GM18867 (cell line): ENCODE measurements around the gene MASP2.
"Not testable (repeated sequence)": the region's sequence is repeated elsewhere in the genome, so short reads cannot be mapped to it uniquely, and the experiment has no call there.

Source experiments
- ATAC-seq: cut with Tn5 transposase; IDR thresholded peaks from one replicate; pipeline ENCODE4 v1.9.1; 2021; ENCODE audit warnings: mild to moderate bottlenecking, moderate library complexity; ENCODE audit not compliant: unreplicated experiment

Gene MASP2

DNA sequence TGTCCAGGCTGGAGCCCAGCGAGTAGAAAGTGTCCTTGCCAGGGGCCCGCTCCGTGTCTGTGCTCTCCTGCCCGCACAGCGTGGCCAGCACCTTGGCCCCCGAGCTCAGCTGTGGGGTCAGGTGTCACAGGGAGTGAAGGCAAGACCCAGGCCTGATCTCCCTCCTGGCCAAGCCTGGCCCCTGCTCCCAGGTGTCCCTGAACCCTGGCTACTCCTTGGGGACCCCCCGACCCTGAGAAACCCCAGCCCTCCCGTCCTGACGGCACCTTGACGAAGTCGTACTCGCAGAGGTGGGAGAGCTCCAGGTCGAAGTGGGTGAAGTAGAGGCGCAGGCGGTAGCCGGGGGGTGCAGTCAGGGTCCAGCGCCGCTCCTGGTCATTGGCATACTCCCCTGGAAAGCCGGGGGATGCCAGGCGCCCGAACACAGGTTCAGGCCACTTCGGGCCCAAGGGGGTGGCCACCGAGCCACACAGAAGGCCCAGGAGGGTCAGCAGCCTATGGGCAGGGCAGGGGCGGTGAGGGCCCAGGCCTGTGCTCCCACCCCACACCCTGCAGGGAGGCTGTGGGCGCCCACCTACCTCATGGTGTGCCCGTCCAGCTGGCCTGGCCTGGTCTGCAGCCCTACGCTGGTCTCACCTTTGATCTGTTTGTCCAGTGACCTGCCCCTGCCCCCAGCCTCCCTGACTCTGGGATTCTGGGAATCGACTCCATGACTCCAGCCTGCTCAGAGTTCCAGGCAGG lies at the start of gene MASP2:
TSS of gene MASP2 (minus strand) at position 615 of the 741 bp plus-strand sequence. CDS start at position 583, 32 bp downstream.
- ATAC-seq, result no peak

DNA sequence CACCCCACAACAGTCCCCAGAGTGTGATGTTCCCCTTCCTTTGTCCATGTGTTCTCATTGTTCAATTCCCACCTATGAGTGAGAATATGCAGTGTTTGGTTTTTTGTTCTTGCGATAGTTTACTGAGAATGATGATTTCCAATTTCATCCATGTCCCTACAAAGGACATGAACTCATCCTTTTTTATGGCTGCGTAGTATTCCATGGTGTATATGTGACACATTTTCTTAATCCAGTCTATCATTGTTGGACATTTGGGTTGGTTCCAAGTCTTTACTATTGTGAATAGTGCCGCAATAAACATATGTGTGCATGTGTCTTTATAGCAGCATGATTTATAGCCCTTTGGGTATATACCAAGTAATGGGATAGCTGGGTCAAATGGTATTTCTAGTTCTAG lies 36.7 kb upstream of the MASP2 start:
- ATAC-seq, result not testable (repeated sequence)

DNA sequence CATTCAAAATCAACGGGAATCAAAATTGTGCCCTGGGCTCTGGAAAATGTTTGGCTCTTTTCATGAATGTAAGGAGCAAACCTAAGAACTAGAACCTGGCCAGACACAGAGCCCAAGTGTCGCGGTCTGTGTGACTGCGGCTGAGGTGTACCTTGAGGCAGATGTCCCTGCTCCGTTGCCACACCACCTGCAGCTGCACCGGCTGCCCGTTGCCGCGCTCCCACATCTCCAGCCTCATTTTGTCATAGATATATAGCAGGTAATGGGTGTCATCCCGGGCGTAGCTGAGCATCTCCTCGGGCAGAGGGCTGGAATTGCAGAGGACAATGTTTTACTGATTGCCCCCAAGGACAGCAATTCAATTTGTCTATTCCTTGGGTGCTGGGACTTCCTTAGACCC lies 33.9 kb upstream of the MASP2 start:
- no peak for ATAC-seq

DNA sequence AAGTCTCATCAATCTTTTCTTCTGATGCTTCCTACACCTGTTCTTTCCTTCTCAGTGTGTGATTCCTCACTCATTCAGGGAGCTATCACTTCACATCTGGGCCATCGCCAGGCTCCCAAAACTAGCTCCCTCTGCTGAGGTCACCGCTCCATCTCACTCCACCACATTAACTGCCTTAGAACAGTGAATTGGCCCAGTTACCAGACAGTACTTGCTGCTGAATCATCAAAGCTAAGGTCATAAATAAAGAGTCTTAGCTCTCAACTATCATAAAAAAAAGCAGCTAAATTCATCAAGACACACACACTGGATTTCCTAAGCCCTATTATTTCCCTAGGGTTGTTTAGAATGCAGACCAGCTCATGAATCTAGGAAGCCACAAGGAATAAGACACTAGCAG lies 31.6 kb upstream of the MASP2 start:
- ATAC-seq, result no peak

DNA sequence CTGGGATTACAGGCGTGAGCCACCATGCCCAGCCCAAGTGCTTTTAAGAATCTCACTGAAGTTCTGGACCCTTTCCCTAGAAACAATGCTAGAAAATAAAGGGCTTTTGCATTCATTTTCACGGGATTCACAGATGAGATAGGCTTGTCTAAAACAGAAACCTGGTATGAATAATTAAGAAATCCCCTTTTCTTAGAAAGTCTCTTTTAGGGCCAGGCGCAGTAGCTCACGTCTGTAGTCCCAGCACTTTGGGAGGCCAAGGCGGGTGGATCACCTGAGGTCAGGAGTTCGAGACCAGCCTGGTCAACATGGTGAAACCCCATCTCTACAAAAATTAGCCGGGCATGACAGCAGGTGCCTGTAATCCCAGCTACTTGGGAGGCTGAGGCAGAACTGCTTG lies 26.4 kb upstream of the MASP2 start:
- ATAC-seq, result not testable (repeated sequence)

DNA sequence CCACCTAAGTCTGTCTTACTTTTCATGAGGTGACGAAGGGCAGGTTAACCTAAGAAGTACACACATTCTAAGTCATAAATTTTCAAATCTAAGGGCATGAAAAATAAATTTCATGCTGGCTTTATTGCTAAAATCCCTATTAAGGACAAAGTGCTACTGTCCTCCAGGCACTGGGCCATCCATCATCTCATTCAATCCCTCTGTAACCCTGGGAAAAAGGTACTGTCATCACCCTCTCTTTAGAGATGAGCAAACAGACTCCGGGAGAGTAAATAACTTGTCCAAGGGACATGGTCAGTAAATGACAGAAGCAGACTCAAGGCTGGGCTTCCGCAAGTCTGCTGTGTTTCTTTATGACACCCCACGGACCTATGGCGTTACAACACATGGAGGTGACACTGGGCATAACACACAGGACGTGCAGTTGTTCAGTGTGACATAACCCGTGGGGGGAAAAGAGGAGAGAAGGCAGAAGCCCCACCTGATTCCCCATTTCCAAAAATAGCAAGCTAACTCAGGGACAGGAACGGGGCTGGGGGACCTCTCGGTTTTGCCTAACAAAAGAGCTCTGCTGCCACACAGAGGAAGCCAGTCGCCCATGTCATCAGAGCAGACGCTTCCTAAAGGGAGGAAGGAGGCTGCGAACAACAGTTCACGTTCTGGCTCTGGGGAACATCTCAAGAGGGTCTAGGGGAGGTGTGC lies 25.3 kb upstream of the MASP2 start:
- ATAC-seq, result no peak

DNA sequence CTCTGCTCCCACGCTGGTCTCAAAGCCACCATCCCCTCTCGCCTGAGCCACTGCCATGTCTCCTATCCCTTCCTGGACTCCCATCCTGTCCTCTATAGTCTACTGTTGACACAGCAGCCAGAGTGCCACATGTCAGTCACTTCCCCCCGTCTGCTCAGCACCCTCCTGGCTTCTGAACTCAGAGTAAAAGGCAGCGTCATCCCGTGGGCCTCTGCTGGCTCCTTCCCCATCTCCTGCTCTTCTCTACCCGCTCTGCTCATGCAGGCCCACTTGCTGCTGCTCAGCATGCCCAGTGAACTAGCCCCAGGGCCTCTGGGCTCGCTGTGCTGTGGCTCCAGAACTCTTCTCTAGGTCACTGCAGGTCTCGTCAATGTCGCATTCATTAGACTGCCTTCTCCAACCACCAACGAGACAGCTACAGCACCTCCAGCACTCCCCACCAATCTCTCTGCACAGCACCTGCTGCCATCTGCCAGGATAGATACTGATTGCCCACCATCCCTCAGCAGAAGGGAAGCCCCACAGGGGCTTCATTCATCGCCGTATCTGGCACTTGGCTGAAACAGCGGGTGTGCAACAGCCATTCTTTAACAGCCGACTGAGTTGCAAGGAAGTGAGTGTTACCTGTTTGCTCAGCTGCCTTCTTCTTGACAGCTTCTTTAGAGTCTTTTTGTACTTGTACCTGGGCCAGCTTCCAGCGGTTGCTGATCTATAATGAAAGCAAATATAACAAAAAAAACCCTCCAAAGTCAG lies 24.6 kb upstream of the MASP2 start:
- no peak for ATAC-seq

DNA sequence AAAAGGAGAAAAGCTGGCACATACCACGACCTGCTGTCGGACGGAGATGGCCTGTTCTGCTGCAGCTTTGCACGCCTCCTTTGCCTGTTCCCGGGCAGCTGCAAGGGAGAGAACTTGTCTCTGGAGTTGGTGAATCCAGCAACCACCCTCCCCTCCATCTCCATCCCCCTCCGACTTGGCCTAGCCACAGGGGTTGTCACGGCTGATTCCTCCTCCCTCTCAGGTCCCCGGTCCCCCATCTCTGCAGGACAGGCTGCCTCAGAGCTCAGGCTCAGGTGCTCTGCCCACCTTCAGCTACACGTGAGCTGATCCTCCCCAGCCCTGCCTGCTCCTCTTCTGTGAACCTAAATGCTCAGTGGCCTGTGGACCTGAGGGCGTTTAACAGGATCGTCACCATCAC lies 23.8 kb upstream of the MASP2 start:
- ATAC-seq, result no peak

DNA sequence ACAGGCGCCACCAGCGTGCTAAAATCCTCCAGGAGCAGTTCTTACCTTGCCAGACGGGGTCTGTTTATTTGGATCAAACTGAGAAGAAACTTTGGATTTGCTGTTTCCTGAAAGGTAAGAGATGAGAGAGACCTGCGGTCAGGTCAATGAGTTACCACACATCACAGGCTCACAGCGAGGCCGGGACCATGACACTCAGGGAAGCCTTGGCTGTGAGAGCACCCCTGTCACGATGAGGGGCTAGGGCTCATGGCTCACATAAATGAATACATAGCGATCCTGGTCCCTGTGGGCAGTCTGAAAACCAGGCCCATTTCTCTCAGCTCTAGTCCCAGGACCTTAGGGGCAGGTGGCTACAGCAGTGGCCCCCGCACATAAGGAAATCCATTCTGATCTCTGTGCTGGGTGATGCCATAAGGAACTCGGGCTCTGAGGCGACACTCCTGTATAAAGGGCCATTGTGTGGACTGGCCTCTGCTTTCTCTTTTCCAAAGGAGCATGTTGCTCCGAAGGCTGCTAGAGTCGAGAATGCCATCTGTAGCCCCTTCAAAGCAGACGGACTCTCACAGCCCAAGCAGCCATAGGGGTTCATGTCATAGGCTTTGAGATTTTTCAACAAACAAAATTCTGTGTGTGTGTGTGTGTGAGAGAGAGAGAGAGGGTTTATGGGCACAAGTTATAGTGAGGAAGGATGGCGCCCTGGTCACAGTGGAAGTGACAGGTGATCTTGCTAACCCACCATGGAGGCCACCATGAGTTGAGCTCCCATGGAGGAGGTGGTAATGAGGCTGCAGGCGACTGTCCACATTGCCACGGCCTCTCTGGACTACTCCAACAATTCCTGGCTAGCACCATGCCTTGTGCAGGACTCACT lies 21.8 kb upstream of the MASP2 start:
- ATAC-seq, result no peak

DNA sequence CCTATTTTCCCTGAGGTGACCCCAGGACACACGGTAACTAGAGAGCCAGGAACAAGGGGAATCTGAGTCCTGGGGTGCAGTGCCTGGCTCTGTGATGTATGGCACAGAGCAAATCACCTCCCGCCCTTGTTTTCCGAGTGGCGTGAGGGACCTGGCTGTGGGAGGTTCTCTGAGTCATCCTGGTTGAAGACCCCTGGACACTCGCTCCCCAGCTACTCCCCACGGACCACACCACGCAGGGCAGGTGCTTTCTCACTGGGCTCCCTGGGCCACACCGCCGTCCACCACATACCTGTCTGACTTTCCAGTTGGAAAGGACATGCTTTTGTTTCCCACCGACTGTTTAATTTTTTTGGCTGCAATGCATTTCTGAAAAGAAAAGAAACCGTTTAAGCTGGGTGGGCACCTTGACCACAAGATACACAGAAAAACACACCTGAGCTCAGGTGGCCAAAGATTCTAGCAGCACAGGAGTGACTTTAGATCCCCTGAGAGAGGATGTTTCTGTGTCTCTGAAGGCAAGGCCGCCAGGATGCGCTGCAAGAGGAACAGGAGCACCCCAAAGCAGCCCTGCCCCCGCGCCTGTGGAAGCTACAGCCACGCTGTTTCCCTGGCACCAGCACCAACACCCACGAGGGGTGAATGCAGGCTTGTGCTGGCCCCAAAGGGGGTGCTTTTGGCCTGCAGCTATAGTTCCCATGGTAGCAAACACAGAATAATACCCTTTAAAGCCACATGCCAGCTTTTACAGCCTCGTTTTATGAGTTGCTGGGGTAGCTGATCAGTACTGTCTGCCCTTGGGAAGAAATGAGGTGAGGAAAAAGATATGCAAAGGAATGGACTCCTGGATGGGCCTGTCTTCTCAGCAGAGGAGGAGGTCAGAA lies 20.9 kb upstream of the MASP2 start:
- ATAC-seq, result no peak

DNA sequence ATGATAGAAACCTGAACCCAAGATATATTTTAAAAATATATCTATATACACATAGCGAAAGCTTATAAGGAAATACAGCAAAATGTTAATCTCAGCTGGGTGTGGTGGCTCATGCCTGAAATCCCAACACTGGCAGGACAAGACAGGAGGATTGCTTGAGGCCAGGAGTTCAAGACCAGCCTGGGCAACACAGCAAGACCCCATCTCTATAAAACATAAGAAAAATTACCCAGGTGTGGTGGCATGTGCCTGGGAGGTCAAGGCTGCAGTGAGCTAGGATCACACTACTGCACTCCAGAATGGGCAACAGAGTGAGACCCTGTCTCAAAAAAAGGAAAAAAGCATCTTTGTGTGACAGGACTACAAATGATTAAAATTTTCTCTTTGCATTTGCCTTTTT lies 18.8 kb upstream of the MASP2 start:
- ATAC-seq, result no peak

DNA sequence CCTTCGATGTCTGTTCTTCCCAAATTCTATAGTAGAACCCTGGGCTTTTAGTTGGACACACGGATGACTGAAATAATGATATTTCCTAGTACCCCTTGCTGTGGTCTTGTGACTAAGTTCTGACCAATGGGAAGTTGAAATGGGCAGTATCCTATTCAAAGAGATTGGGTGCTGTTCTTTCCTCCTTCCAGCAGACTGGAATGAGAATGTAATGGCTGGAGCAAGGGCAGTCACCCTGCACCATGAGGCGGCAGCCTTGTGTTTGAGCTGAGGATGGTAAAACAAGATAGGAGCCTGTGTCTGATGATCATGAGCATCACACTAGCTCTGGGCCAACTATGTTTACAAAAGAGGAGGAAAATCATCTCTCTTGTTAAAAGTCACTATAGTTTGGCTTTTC lies 17.9 kb upstream of the MASP2 start:
- no peak for ATAC-seq

DNA sequence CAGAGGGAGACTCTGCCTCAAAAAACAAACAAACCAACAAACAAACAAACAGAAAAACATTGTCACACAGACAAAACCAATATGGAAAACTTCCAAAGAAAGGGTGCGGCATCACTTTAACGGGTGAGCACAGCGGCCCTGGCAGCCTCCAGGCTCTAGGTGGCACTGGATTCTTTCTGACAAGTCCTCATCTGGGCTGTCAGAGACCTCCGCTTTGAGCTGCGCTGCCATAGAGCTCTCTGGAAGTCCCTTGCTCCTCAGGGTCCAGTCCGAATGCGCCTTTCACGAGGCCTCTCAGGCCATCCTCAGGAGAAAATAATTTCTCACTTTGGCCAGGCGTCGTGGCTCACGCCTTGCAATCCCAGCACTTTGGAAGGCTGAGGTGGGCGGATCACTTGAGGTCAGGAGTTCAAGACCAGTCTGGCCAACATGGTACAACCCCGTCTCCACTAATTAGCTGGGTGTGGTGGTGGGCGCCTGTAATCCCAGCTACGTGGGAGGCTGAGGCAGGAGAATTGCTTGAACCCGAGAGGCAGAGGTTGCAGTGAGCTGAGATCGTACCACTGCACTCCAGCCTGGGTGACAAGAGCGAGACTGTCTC lies 17.0 kb upstream of the MASP2 start:
- not testable (repeated sequence) for ATAC-seq

DNA sequence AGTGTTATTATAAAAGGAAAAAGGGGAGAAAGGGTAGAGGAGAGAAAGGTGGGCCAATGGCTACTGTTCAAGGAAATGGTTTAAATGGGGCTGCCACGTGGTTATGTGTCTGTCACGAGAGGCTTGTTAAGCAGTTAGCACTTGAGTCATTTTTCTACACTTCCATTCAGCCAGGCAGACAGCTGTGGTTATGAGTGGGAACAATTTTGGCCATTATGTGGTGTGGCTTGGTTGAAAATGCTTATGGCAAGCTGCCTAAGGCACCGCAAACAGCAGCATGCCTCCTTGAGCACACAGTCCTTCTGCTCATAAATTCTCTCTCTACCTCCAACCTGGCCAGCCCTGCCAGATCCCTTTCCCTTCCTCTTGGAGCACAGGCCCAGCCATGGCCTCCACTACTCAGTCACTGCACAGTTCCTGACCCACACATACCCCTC lies 15.9 kb upstream of the MASP2 start:
- peak; percentile 19 for ATAC-seq

DNA sequence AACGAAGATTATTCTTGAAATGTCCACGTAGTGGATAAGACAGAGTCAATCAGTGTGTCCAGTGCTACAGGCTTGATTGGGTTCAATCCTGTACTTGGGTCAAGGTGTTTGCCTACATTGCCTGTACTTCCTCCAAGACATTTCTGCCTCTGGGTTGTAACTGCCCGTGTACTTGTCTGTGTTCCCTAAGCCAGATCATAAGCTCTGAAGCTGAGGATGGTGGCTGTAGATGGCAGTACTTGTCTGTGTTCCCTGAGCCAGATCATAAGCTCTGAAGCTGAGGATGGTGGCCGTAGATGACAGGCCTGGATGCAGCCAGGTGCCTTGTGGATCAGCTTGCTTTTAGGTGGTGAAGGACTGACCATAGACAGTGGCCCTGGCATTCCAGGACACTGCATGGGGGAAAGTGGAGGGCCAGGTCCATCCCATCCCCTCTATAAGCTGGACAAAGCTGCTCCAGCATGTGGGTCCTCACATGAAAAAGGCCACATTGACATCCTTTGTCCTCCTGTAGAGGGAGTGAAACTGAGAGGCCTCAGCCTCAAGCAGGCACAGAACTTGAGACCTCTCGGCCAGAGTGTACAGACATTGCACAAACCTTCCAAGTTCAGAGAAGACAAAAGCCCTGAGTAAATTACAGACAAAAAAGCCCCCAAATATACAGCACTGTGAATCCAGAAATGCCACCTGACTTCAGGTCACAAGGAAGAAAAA lies 14.8 kb upstream of the MASP2 start:
- ATAC-seq, result no peak

DNA sequence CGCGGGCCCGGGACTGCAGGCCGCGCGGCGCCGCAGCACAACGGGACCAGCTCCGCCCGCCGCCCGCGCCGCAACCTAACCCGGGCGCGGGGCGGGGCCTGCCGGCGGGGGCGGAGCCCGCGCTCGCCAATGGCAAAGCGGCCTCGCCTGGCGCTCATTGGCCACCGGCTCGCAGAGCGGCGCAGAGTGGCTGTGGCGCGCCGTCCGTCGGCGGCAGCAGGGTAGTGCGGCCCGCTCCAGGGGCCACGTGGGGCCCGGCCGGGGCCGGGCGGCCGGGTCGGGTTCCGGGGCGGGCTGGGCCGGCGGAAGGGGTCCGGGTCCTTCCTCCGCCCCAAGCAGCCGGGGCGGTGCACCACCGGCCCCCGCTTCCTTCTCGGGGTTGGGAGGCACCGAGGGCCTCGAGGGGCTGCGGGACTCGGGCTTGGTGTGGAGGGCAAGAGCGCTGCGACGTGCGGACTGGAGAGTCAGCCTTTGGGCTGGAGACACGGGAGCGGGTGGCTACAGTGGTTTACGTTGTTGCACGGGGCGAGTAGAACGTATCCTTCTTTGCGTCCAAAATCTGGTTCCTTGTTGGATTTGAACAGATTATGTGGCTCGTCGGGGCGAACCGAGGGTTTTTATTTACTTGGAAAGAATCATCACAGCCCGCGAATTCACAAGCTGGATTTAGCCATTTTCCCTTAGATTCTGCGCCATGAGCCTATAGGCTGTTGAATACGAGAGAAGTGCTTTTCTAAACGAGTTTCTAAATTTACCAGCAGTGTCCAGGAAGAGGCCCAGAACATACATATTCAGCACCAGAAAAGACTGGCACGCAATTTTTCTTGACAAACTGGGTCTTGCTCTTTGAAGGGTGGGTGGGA lies 13.2 kb upstream of the MASP2 start, which contains the start of gene SRM:
TSS of gene SRM (minus strand) at position 51 of the 863 bp plus-strand sequence. CDS start 75 bp downstream, outside the sequence.
- peak; percentile 86 for ATAC-seq

DNA sequence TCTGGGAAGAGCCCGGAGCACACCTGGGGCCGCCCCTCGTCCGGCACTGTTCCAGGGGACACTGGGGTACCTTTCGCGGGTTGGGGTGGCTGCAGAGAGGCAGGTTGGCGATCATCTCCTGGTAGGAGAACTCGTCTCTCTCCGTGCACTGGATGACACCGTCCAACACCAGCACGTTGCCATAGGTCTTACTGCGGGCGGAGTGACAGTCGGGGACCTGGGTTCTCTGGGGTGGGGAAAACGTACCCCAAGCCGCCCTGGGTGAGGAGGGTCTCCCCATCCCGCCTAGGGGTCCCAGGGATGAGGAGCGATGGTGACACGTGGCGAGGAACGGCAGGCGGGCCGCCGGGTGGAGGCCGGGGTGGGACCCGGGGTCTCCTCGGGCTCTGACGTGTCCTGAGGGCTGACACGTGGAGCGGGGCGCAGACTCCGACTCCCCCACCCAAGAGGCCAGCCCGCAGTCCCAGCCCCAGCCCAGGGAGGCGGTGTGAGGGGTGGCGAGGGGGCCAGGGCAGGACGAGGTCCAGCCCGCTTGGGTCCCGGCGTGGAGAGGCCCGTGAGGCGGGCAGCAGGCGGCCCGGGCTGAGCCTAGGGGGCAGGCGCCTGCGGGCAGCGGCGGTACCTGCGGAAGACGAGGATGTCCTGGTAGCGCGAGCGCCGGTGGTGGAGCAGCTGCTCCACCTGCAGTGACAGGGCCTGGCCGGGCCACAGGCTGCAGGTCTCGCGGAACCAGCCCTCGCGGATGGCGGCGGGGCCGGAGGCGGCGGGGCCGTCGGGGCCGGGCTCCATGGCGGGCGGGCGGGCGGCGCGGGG lies 12.3 kb upstream of the MASP2 start:
- ATAC-seq, result peak; percentile 21
